ENCODE data around the gene CDC25A.
"Not testable (repeated sequence)": the region's sequence is repeated elsewhere in the genome, so short reads cannot be mapped to it uniquely, and the experiment has no call there.

CDC25A gene

GRCh38 chr3:48188266-48189201, at the start of gene CDC25A:
Gene CDC25A (minus strand): TSS chr3:48188417. CDS start chr3:48187947, 470 bp downstream.
- DNase-seq = peak; percentile 100

GRCh38 chr3:48236531-48236930, 48.3 kb upstream of the CDC25A start:
- no peak for DNase-seq

- no peak for DNase-seq
These were observed 45.3 kb upstream of the CDC25A start for GRCh38 chr3:48233542-48233941.

- peak; percentile 83 to 92 for DNase-seq
These were observed 44.5 kb upstream of the CDC25A start for GRCh38 chr3:48232734-48233133.

- no peak for DNase-seq
These were observed 44.0 kb upstream of the CDC25A start for GRCh38 chr3:48232232-48232631.

GRCh38 chr3:48226939-48227338, 38.7 kb upstream of the CDC25A start:
- no peak for DNase-seq

- DNase-seq = no peak
These were observed 37.4 kb upstream of the CDC25A start for GRCh38 chr3:48225587-48225986.

- DNase-seq = peak; percentile 99 to 100
These were observed 34.6 kb upstream of the CDC25A start, which contains the start of gene CAMP for GRCh38 chr3:48222616-48223513. Gene CAMP (plus strand): TSS chr3:48223495. CDS start chr3:48223512, 17 bp downstream.

- no peak for DNase-seq
These were observed 32.5 kb upstream of the CDC25A start for GRCh38 chr3:48220746-48221145.

GRCh38 chr3:48219543-48219942, 31.3 kb upstream of the CDC25A start:
- no peak for DNase-seq

- DNase-seq = no peak
These were observed 30.3 kb upstream of the CDC25A start for GRCh38 chr3:48218537-48218936.

GRCh38 chr3:48217449-48217848, 29.2 kb upstream of the CDC25A start:
- no peak for DNase-seq

GRCh38 chr3:48215876-48216275, 27.7 kb upstream of the CDC25A start:
- no peak for DNase-seq

- no peak for DNase-seq
These were observed 27.2 kb upstream of the CDC25A start for GRCh38 chr3:48215466-48215865.

- DNase-seq = no peak
These were observed 26.8 kb upstream of the CDC25A start for GRCh38 chr3:48215019-48215418.

- no peak for DNase-seq
These were observed 26.0 kb upstream of the CDC25A start for GRCh38 chr3:48214225-48214624.

- not testable (repeated sequence) for DNase-seq
These were observed 23.6 kb upstream of the CDC25A start for GRCh38 chr3:48211776-48212175.

- not testable (repeated sequence) for DNase-seq
These were observed 22.3 kb upstream of the CDC25A start for GRCh38 chr3:48210534-48210933.

- no peak for DNase-seq
These were observed 21.2 kb upstream of the CDC25A start for GRCh38 chr3:48209445-48209844.

GRCh38 chr3:48208076-48208475, 19.9 kb upstream of the CDC25A start:
- no peak for DNase-seq

- no peak for DNase-seq
These were observed 14.4 kb upstream of the CDC25A start for GRCh38 chr3:48202632-48203031.

- no peak for DNase-seq
These were observed 10.9 kb upstream of the CDC25A start for GRCh38 chr3:48199117-48199516.

- no peak for DNase-seq
These were observed 8.4 kb upstream of the CDC25A start for GRCh38 chr3:48196611-48197010.
